H1 (cell line): ENCODE results near the gene MMP15. TPM values are rescaled to one million over a fixed set of nuclear protein-coding genes. Genes with fewer than 3 reads are reported as not detected.

Source experiments
- CTCF ChIA-PET: fragments of 300-600 bp; sonication (Branson Sonifier 250); formaldehyde crosslinking; loops from one replicate; lab custom pipeline; 2021; ENCODE audit not compliant: partially characterized antibody; lab: Charles Lee
- POLR2A ChIA-PET: fragments of 300-600 bp; sonication (Branson Sonifier 250); formaldehyde crosslinking; loops from one replicate; lab custom pipeline; 2021; ENCODE audit warnings: inconsistent platforms; ENCODE audit not compliant: partially characterized antibody; lab: Charles Lee
- DNase-seq, 2 experiments: peaks; one replicate each; pipeline versions ENCODE4 v3.0.0 to v3.0.0-alpha.2; 2010 to 2022; ENCODE audit warnings: low spot score in 2 of 2, low read depth in 1 of 2, mixed read lengths in 1 of 2
- FAIRE-seq: peaks from 2 replicates; lab custom pipeline; 2011; peaks lifted over from hg19 to GRCh38; lab: Jason Lieb, UNC
- H2AFZ ChIP-seq: 2 replicates; pipeline ENCODE4 v1.8.1; 2012; ENCODE audit warnings: low read length, inconsistent platforms
- H2AK5ac ChIP-seq: 2 replicates; pipeline ENCODE4 v1.6.1; 2013; ENCODE audit warnings: low read depth, low read length
- H2BK120ac ChIP-seq: replicated peaks from 2 replicates; pipeline ENCODE3; 2013; ENCODE audit warnings: low read depth, low read length, inconsistent platforms
- H2BK12ac ChIP-seq: 2 replicates; pipeline ENCODE4 v1.6.1; 2013; ENCODE audit warnings: low read depth, low read length
- H2BK15ac ChIP-seq: 2 replicates; pipeline ENCODE4 v1.6.1; 2013; ENCODE audit warnings: low read length
- H2BK20ac ChIP-seq: 2 replicates; pipeline ENCODE4 v1.6.1; 2013; ENCODE audit warnings: low read length
- H2BK5ac ChIP-seq: 2 replicates; pipeline ENCODE4 v1.6.1; 2013; ENCODE audit warnings: low read depth, low read length
- H3K14ac ChIP-seq: 2 replicates; pipeline ENCODE4 v1.6.1; 2013; ENCODE audit warnings: inconsistent platforms; ENCODE audit not compliant: insufficient read length
- H3K18ac ChIP-seq: 2 replicates; pipeline ENCODE4 v1.6.1; 2013; ENCODE audit warnings: low read length; ENCODE audit errors: extremely low read depth
- H3K23ac ChIP-seq: 2 replicates; pipeline ENCODE4 v1.6.1; 2013; ENCODE audit warnings: inconsistent platforms; ENCODE audit not compliant: insufficient read length
- H3K23me2 ChIP-seq: 2 replicates; pipeline ENCODE4 v1.6.1; 2013; ENCODE audit warnings: low read depth, low read length
- H3K27ac ChIP-seq: 2 replicates; pipeline ENCODE4 v1.6.1; 2011; ENCODE audit warnings: low read depth, low read length, inconsistent platforms
- H3K27me3 ChIP-seq, 4 experiments: replicated peaks in 1 of 4; 1 replicate in 1 of 4; 2 replicates in 3 of 4; pipeline versions ENCODE4 v1.6.1 to v1.8.1; 2011 to 2013; ENCODE audit warnings: low read length in 3 of 4, mild to moderate bottlenecking in 3 of 4, inconsistent platforms in 2 of 4, mixed read lengths in 2 of 4, moderate library complexity in 1 of 4; ENCODE audit not compliant: control insufficient read depth in 3 of 4, insufficient read depth in 3 of 4; ENCODE audit errors: extremely low read depth in 1 of 4
- H3K36me3 ChIP-seq, 4 experiments: 2 replicates each; pipeline versions ENCODE4 v1.6.1 to v1.8.1; 2011 to 2013; ENCODE audit warnings: mild to moderate bottlenecking in 4 of 4, low read length in 3 of 4, moderate library complexity in 2 of 4, control low read depth in 1 of 4, inconsistent platforms in 1 of 4; ENCODE audit not compliant: insufficient read depth in 4 of 4, control insufficient read depth in 2 of 4
- H3K4ac ChIP-seq: replicated peaks from 2 replicates; pipeline ENCODE3; 2013; ENCODE audit warnings: low read length, low read depth, mixed read lengths, inconsistent platforms; ENCODE audit not compliant: insufficient read length
- H3K4me1 ChIP-seq, 4 experiments: replicated peaks in 1 of 4; 1 replicate in 1 of 4; 2 replicates in 3 of 4; pipeline versions ENCODE4 v1.6.1 to v1.8.1; 2011 to 2013; ENCODE audit warnings: low read length in 3 of 4, inconsistent platforms in 2 of 4, mixed read lengths in 1 of 4; ENCODE audit not compliant: insufficient read depth in 4 of 4, control insufficient read depth in 3 of 4
- H3K4me2 ChIP-seq, 2 experiments: 2 replicates each; pipeline versions ENCODE4 v1.6.1 to v1.8.1; 2011 to 2013; ENCODE audit warnings: low read depth in 2 of 2, low read length in 2 of 2, control low read depth in 1 of 2, inconsistent platforms in 1 of 2, mild to moderate bottlenecking in 1 of 2; ENCODE audit not compliant: insufficient read depth in 1 of 2
- H3K4me3 ChIP-seq, 4 experiments: fragments of 200-600, 300-600 bp in 1 of 4; sonication (generic), shearing (Covaris generic), sonication (Bioruptor Twin) in 1 of 4; 2 replicates each; pipeline versions ENCODE4 v1.5.1 to v1.8.1; 2011 to 2016; ENCODE audit warnings: low read length in 4 of 4, low read depth in 3 of 4, control low read depth in 2 of 4, inconsistent platforms in 2 of 4, mild to moderate bottlenecking in 2 of 4, mixed read lengths in 1 of 4, moderate library complexity in 1 of 4; ENCODE audit not compliant: insufficient read depth in 2 of 4; ENCODE audit errors: extremely low read depth in 1 of 4
- H3K56ac ChIP-seq: replicated peaks from 2 replicates; pipeline ENCODE3; 2013; ENCODE audit warnings: low read depth, mild to moderate bottlenecking, mixed read lengths, low read length, inconsistent platforms; ENCODE audit not compliant: insufficient read length
- H3K79me1 ChIP-seq: 2 replicates; pipeline ENCODE4 v1.6.1; 2013; ENCODE audit warnings: low read depth, low read length, control low read depth
- H3K79me2 ChIP-seq, 2 experiments: 2 replicates each; pipeline versions ENCODE4 v1.6.1 to v1.8.1; 2012 to 2013; ENCODE audit warnings: low read length in 2 of 2, mild to moderate bottlenecking in 2 of 2, inconsistent platforms in 1 of 2; ENCODE audit not compliant: insufficient read depth in 2 of 2, control insufficient read depth in 1 of 2
- H3K9ac ChIP-seq, 4 experiments: replicated peaks in 1 of 4; 1 replicate in 1 of 4; 2 replicates in 3 of 4; pipeline versions ENCODE4 v1.6.1 to v1.8.1; 2011 to 2013; ENCODE audit warnings: low read depth in 3 of 4, low read length in 3 of 4, control low read depth in 2 of 4, mild to moderate bottlenecking in 2 of 4, moderate library complexity in 2 of 4, inconsistent platforms in 1 of 4; ENCODE audit errors: extremely low read depth in 1 of 4
- H3K9me3 ChIP-seq, 2 experiments: 2 replicates each; pipeline versions ENCODE4 v1.6.1 to v1.8.1; 2012 to 2013; ENCODE audit warnings: mild to moderate bottlenecking in 2 of 2, moderate library complexity in 2 of 2, control low read depth in 1 of 2, inconsistent platforms in 1 of 2, low read depth in 1 of 2, low read length in 1 of 2, mixed read lengths in 1 of 2; ENCODE audit not compliant: insufficient read depth in 2 of 2
- H4K20me1 ChIP-seq, 2 experiments: replicated peaks in 1 of 2; 2 replicates each; pipeline versions ENCODE3 to v1.8.1; 2011 to 2013; ENCODE audit warnings: inconsistent platforms in 2 of 2, low read length in 2 of 2, mild to moderate bottlenecking in 1 of 2; ENCODE audit not compliant: insufficient read depth in 2 of 2, control insufficient read depth in 1 of 2
- H4K5ac ChIP-seq: 2 replicates; pipeline ENCODE4 v1.6.1; 2013; ENCODE audit warnings: low read length, low read depth, mixed read lengths, inconsistent platforms; ENCODE audit not compliant: insufficient read length
- H4K8ac ChIP-seq: 2 replicates; pipeline ENCODE4 v1.8.0; 2013; ENCODE audit warnings: mild to moderate bottlenecking, moderate library complexity, low read length, inconsistent platforms; ENCODE audit not compliant: insufficient read depth; ENCODE audit errors: extremely low read depth
- H4K91ac ChIP-seq: replicated peaks from 2 replicates; pipeline ENCODE3; 2013; ENCODE audit warnings: low read length, mixed read lengths, inconsistent platforms; ENCODE audit not compliant: insufficient read length
- JUN ChIP-seq: IDR thresholded peaks from 2 replicates; pipeline ENCODE4 v1.6.1; 2011; ENCODE audit warnings: low read depth, mild to moderate bottlenecking, improper control_type of control experiment, low read length
- SIN3A ChIP-seq, 2 experiments: IDR thresholded peaks in 1 of 2; conservative IDR thresholded peaks in 1 of 2; 2 replicates each; pipeline ENCODE4 v1.6.1; 2011 to 2012; ENCODE audit warnings: low read length in 2 of 2, improper control_type of control experiment in 1 of 2, low read depth in 1 of 2, mild to moderate bottlenecking in 1 of 2
- SP1 ChIP-seq: IDR thresholded peaks from 2 replicates; pipeline ENCODE4 v1.6.1; 2011; ENCODE audit warnings: low read depth, low read length
- SRF ChIP-seq: IDR thresholded peaks from 2 replicates; pipeline ENCODE4 v1.6.1; 2011; ENCODE audit warnings: mild to moderate bottlenecking, low read depth, low read length, moderate library complexity
- TAF7 ChIP-seq: optimal IDR thresholded peaks from 2 replicates; pipeline ENCODE3; 2011; ENCODE audit warnings: low read depth, mild to moderate bottlenecking, inconsistent platforms, low read length, moderate library complexity, borderline replicate concordance
- TCF12 ChIP-seq: IDR thresholded peaks from 2 replicates; pipeline ENCODE4 v1.6.1; 2011; ENCODE audit warnings: low read depth, mild to moderate bottlenecking, low read length
- YY1 ChIP-seq: IDR thresholded peaks from 2 replicates; pipeline ENCODE4 v1.6.1; 2011; ENCODE audit warnings: low read depth, mild to moderate bottlenecking, low read length
- ZNF274 ChIP-seq: IDR thresholded peaks from 2 replicates; pipeline ENCODE4 v1.7.0; 2012; ENCODE audit warnings: low read length, borderline replicate concordance; ENCODE audit errors: extremely low read depth
- WGBS, 2 experiments: shearing (Covaris generic) in 1 of 2; methylation state at CpG; one replicate each; pipeline versions ENCODE4 v1.1.6 to v1.1.7; 2013 to 2015; ENCODE audit warnings: low lambda C conversion rate in 2 of 2, mixed read lengths in 2 of 2, inconsistent platforms in 1 of 2, low coverage in 1 of 2, missing lambda C conversion rate in 1 of 2; ENCODE audit not compliant: insufficient replicate concordance in 2 of 2, insufficient coverage in 1 of 2, insufficient read length in 1 of 2; ENCODE audit errors: extremely low coverage in 1 of 2, missing lambda C conversion rate in 1 of 2; 5-methylcytosine and 5-hydroxymethylcytosine counted together
- polyA plus RNA-seq, 7 experiments: library from polyadenylated mRNA; depleted of rRNA in 3 of 7; stranded (reverse) in 5 of 7; unstranded in 2 of 7; fragments of >200 nt in 5 of 7; fragments of 200-250 nt in 2 of 7; gene quantifications; 1 replicate in 5 of 7; 2 replicates in 1 of 7; 4 replicates in 1 of 7; pipeline versions ENCODE4 v1.2.1 to v1.2.3, GENCODE V29; 2011 to 2013; ENCODE audit warnings: missing spikeins in 2 of 7, mixed read lengths in 2 of 7
- total RNA-seq: library from RNA; stranded (reverse); fragmentation: NEBNext Ultra II Directional; extraction: Animal tissue kit (Norgen Biotek cat#: 25700); gene quantifications from 2 replicates; pipeline ENCODE4 v1.2.1, GENCODE V29; 2021
- TF ChIP-seq, protein P1 (sequence below): IDR thresholded peaks from 2 replicates; pipeline ENCODE4 v1.6.1; 2012; ENCODE audit warnings: inconsistent platforms
- TF ChIP-seq, protein P2 (sequence below): IDR thresholded peaks from 2 replicates; pipeline ENCODE4 v1.6.1; 2011; ENCODE audit warnings: low read depth, mild to moderate bottlenecking, low read length; ENCODE audit not compliant: insufficient read depth

Gene MMP15
- total and polyA plus RNA-seq, 2 of the 8 experiments (the other 6 are each of a cell fraction or from before 2014, with no cell fraction given), result 38.5 to 42.2 TPM

DNA sequence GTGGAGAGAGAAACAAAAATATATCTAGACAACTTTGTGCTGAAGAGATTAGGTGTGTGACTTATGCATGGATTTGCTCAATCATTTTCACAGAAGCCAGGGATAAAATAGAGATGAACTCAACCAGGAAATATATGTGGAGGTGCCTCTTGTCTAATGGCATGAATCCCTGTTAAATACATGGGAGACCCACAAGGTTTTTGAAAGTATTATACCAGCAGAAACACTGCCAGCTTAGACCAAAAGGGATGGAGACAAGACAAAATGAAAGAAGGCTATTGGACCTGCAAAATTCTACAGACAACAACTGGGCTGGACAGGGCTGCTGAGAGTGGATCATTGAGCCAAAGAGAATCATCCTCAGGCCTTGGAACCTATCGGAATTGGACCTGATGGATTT lies 51.0 kb downstream of the MMP15 start:
- H3K36me3 ChIP-seq, result no peaks in the 10 kb centered on the region
- no peak overlapping the region for H3K14ac ChIP-seq
- H3K4ac ChIP-seq, result no peak overlapping the region
- H2BK5ac ChIP-seq, result no peak overlapping the region
- WGBS, 2 experiments, result 88% methylated on average over 1 of the region's 1 CpG; no CpG with 5 or more reads in 1 of the 2 experiments
- H2BK15ac ChIP-seq, result no peak overlapping the region
- no peak overlapping the region for H3K4me2 ChIP-seq
- H4K8ac ChIP-seq, result no peak overlapping the region
- H3K4me1 ChIP-seq, result no peaks in the 10 kb centered on the region
- H3K79me2 ChIP-seq, result no peaks in the 10 kb centered on the region
- H2BK120ac ChIP-seq, result no peak overlapping the region
- H4K20me1 ChIP-seq, result no peaks in the 10 kb centered on the region
- CTCF ChIA-PET, result no interaction called here
- no peak overlapping the region for H4K5ac ChIP-seq
- H2AK5ac ChIP-seq, result no peak overlapping the region
- no peak overlapping the region for H2BK20ac ChIP-seq
- H3K18ac ChIP-seq, result no peak overlapping the region
- H3K27me3 ChIP-seq, result no peaks in the 10 kb centered on the region
- no peak overlapping the region for H2AFZ ChIP-seq
- no peak for TF ChIP-seq TCF12
- no peak for TF ChIP-seq SIN3A (conservative IDR thresholded peaks at IDR 0.05 in 1 of 2, IDR thresholded peaks at IDR 0.05 in 1 of 2; ENCODE audit: low read depth in 1 of 2, low read length in 2 of 2)
- no peak for TF ChIP-seq YY1
- no peak for TF ChIP-seq ZNF274
- TF ChIP-seq, protein P1, sequence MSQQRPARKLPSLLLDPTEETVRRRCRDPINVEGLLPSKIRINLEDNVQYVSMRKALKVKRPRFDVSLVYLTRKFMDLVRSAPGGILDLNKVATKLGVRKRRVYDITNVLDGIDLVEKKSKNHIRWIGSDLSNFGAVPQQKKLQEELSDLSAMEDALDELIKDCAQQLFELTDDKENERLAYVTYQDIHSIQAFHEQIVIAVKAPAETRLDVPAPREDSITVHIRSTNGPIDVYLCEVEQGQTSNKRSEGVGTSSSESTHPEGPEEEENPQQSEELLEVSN, result no peak
- TF ChIP-seq TAF7, result no peak
- no peak for TF ChIP-seq SRF
- TF ChIP-seq, protein P2, sequence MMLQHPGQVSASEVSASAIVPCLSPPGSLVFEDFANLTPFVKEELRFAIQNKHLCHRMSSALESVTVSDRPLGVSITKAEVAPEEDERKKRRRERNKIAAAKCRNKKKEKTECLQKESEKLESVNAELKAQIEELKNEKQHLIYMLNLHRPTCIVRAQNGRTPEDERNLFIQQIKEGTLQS, result no peak
- TF ChIP-seq JUN, result no peak
- no peak for TF ChIP-seq SP1
- TF ChIP-seq, all 59 proteins: peak for 0
- DNase-seq (no peak), FAIRE-seq (no peak)
- Histone ChIP-seq H3K56ac (no peak overlapping the region), H3K23me2 (no peaks in the 10 kb centered on the region), H3K9ac (no peak overlapping the region), H2BK12ac (no peak overlapping the region), H3K79me1 (no peaks in the 10 kb centered on the region), H3K9me3 (peaks cover 2% of the 10 kb centered on the region in 2 experiments; a peak in 1 of 4 replicates), H3K4me3 (no peak overlapping the region), H4K91ac (no peak overlapping the region), H3K23ac (no peak overlapping the region), H3K27ac (no peak overlapping the region)
- POLR2A ChIA-PET, result no interaction called here
